Neural cell (in vitro differentiated cells): ENCODE measurements around the gene TTC21A. TPM values are rescaled to one million over a fixed set of nuclear protein-coding genes. Genes with fewer than 3 reads are reported as not detected.

Experiments used
- H2AFZ ChIP-seq: fragments of 200-600, 300-800 bp; sonication (generic), shearing (Covaris generic); 2 replicates; pipeline ENCODE4 v1.6.0; 2014; ENCODE audit warnings: low read depth, mild to moderate bottlenecking, antibody characterized with exemption, low read length, moderate library complexity
- H3F3A ChIP-seq: fragments of 200-600 bp; shearing (Covaris generic); 2 replicates; pipeline ENCODE4 v1.6.1; 2016; ENCODE audit warnings: mild to moderate bottlenecking, moderate library complexity, mixed read lengths, antibody characterized with exemption, low read length; ENCODE audit not compliant: insufficient read depth, poor library complexity, severe bottlenecking
- H3K27ac ChIP-seq: fragments of 200-600, 300-800 bp; sonication (generic), shearing (Covaris generic); 2 replicates; pipeline ENCODE4 v1.5.1; 2014; ENCODE audit warnings: mild to moderate bottlenecking, low read length, moderate library complexity
- H3K27me3 ChIP-seq: fragments of 300-800, 200-600 bp; sonication (generic), shearing (Covaris generic); 2 replicates; pipeline ENCODE4 v1.6.0; 2014; ENCODE audit warnings: mild to moderate bottlenecking, low read depth, low read length, moderate library complexity; ENCODE audit not compliant: insufficient read depth
- H3K36me3 ChIP-seq: fragments of 300-800, 200-600 bp; sonication (generic), shearing (Covaris generic); 2 replicates; pipeline ENCODE4 v1.5.1; 2014; ENCODE audit warnings: mild to moderate bottlenecking, antibody characterized with exemption, low read length, moderate library complexity; ENCODE audit not compliant: insufficient read depth
- H3K4me2 ChIP-seq: fragments of 300-800, 200-600 bp; sonication (generic), shearing (Covaris generic); 2 replicates; pipeline ENCODE4 v1.6.0; 2014; ENCODE audit warnings: mild to moderate bottlenecking, low read length
- H3K4me3 ChIP-seq: fragments of 300-800, 200-600 bp; sonication (generic), shearing (Covaris generic); 2 replicates; pipeline ENCODE4 v1.5.1; 2014; ENCODE audit warnings: mild to moderate bottlenecking, low read length, moderate library complexity
- H3K79me2 ChIP-seq: fragments of 200-600 bp; shearing (Covaris generic); replicated peaks from 2 replicates; pipeline ENCODE4 v1.6.0; 2014; ENCODE audit warnings: mild to moderate bottlenecking, low read length, moderate library complexity; ENCODE audit not compliant: insufficient read depth
- H3K9ac ChIP-seq: fragments of 300-800, 200-600 bp; sonication (generic), shearing (Covaris generic); 2 replicates; pipeline ENCODE4 v1.6.1; 2016; ENCODE audit warnings: mild to moderate bottlenecking, low read length, mixed read lengths
- H3K9me2 ChIP-seq: fragments of 200-600 bp; shearing (Covaris generic); 2 replicates; pipeline ENCODE4 v1.6.1; 2016; ENCODE audit warnings: mild to moderate bottlenecking, low read length, mixed read lengths; ENCODE audit not compliant: insufficient read depth
- H3K9me3 ChIP-seq: fragments of 200-600, 300-800 bp; sonication (generic), shearing (Covaris generic); 2 replicates; pipeline ENCODE4 v1.6.1; 2016; ENCODE audit warnings: mild to moderate bottlenecking, mixed run types, low read length, moderate library complexity, mixed read lengths
- H4K20me1 ChIP-seq: fragments of 200-600 bp; shearing (Covaris generic); 2 replicates; pipeline ENCODE4 v1.6.1; 2016; ENCODE audit warnings: mild to moderate bottlenecking, mixed run types; ENCODE audit not compliant: insufficient read depth
- CTCF ChIP-seq: fragments of 450-650 bp; IDR thresholded peaks from 2 replicates; pipeline ENCODE4 v1.5.1; 2014; ENCODE audit warnings: antibody characterized with exemption, mild to moderate bottlenecking, moderate library complexity; ENCODE audit not compliant: poor library complexity, severe bottlenecking
- EP300 ChIP-seq: fragments of 450-650 bp; conservative IDR thresholded peaks from 2 replicates; pipeline ENCODE4 v1.6.1; 2014; ENCODE audit warnings: antibody characterized with exemption, mild to moderate bottlenecking, moderate library complexity; ENCODE audit not compliant: poor library complexity, severe bottlenecking
- EZH2 ChIP-seq: fragments of 200-600, 300-800 bp; shearing (Covaris generic), sonication (generic); IDR thresholded peaks from 2 replicates; pipeline ENCODE4 v1.6.1; 2014; ENCODE audit warnings: antibody characterized with exemption, low read length, borderline replicate concordance, mild to moderate bottlenecking; ENCODE audit not compliant: insufficient read depth, poor library complexity, severe bottlenecking
- MXI1 ChIP-seq: fragments of 450-650 bp; conservative IDR thresholded peaks from 2 replicates; pipeline ENCODE4 v1.6.1; 2014; ENCODE audit warnings: antibody characterized with exemption, mild to moderate bottlenecking; ENCODE audit not compliant: poor library complexity, severe bottlenecking
- POLR2AphosphoS5 ChIP-seq: IDR thresholded peaks from 2 replicates; pipeline ENCODE4 v1.6.1; 2012
- RAD21 ChIP-seq: fragments of 450-650 bp; conservative IDR thresholded peaks from 2 replicates; pipeline ENCODE4 v1.6.1; 2014; ENCODE audit warnings: antibody characterized with exemption, mild to moderate bottlenecking, moderate library complexity
- REST ChIP-seq: IDR thresholded peaks from 2 replicates; pipeline ENCODE4 v1.6.1; 2012; ENCODE audit warnings: borderline replicate concordance
- SMC3 ChIP-seq: fragments of 450-650 bp; conservative IDR thresholded peaks from 2 replicates; pipeline ENCODE4 v1.6.1; 2014; ENCODE audit warnings: antibody characterized with exemption, mild to moderate bottlenecking, moderate library complexity; ENCODE audit not compliant: poor library complexity
- TAF1 ChIP-seq: IDR thresholded peaks from 2 replicates; pipeline ENCODE4 v1.6.1; 2012; ENCODE audit warnings: low read depth
- polyA plus RNA-seq: library from polyadenylated mRNA; depleted of rRNA; stranded (reverse); fragments of >200 nt; gene quantifications from 2 replicates; pipeline ENCODE4 v1.2.3, GENCODE V29; 2014

TTC21A gene
- polyA plus RNA-seq, 1 donor from 2014 or later: 6.2 TPM

- Histone ChIP-seq H3K4me3 (no peak overlapping the region), H3K9me2 (no peaks in the 10 kb centered on the region), H3K27me3 (no peaks in the 10 kb centered on the region), H2AFZ (no peak overlapping the region), H3K9ac (no peak overlapping the region), H3K27ac (no peak overlapping the region), H3K9me3 (no peaks in the 10 kb centered on the region), H3F3A (no peaks in the 10 kb centered on the region), H4K20me1 (no peaks in the 10 kb centered on the region), H3K36me3 (peaks cover 1% of the 10 kb centered on the region), H3K4me2 (no peak overlapping the region), H3K79me2 (no peaks in the 10 kb centered on the region)
- no peak for TF ChIP-seq POLR2AphosphoS5
- no peak for TF ChIP-seq REST
These were observed 25.6 kb downstream of the TTC21A start for GRCh38 chr3:39133093-39133490.

GRCh38 chr3:39133822-39134221 lies 26.3 kb downstream of the TTC21A start:
- no peaks in the 10 kb centered on the region for H3K79me2 ChIP-seq
- no peak overlapping the region for H3K4me2 ChIP-seq
- no peaks in the 10 kb centered on the region for H3K9me2 ChIP-seq
- H3K4me3 ChIP-seq: no peak overlapping the region
- no peaks in the 10 kb centered on the region for H3K9me3 ChIP-seq
- H3K27me3 ChIP-seq: no peaks in the 10 kb centered on the region
- no peak overlapping the region for H2AFZ ChIP-seq
- no peaks in the 10 kb centered on the region for H4K20me1 ChIP-seq
- H3F3A ChIP-seq: no peaks in the 10 kb centered on the region
- TF ChIP-seq REST: no peak
- no peak for TF ChIP-seq MXI1
- no peak for TF ChIP-seq POLR2AphosphoS5
- TF ChIP-seq EZH2: no peak
- no peak for TF ChIP-seq CTCF
- no peak for TF ChIP-seq EP300
- TF ChIP-seq TAF1: no peak
- no peak for TF ChIP-seq SMC3
- TF ChIP-seq RAD21: no peak
- no peak overlapping the region for H3K27ac ChIP-seq
- H3K36me3 ChIP-seq: peaks cover 7% of the 10 kb centered on the region
- H3K9ac ChIP-seq: no peak overlapping the region
